Caco-2 (cell line): Measurements from ENCODE around the gene NUSAP1. TPM values are rescaled to one million over a fixed set of nuclear protein-coding genes. Genes with fewer than 3 reads are reported as not detected.

Source experiments
- BruUV-seq: library from RNA; stranded (reverse); fragments of 400-500 nt; replicated peaks from 2 replicates; lab custom pipeline; 2021; lab: Mats Ljungman, UMichigan
- CTCF ChIA-PET: fragments of 300-600 bp; sonication (Branson Sonifier 250); formaldehyde crosslinking; loops from one replicate; lab custom pipeline; 2022; ENCODE audit warnings: antibody characterized with exemption; lab: Charles Lee
- POLR2A ChIA-PET: fragments of 300-600 bp; sonication (Branson Sonifier 250); formaldehyde crosslinking; loops from one replicate; lab custom pipeline; 2022; ENCODE audit warnings: antibody characterized with exemption; lab: Charles Lee
- DNase-seq, 2 experiments: peaks; one replicate each; pipeline versions ENCODE4 v3.0.0 to v3.0.0-alpha.2; 2020 to 2022
- H3K27me3 ChIP-seq: replicated peaks from 2 replicates; pipeline ENCODE4 v1.6.0; 2011; ENCODE audit warnings: low read length; ENCODE audit not compliant: control insufficient read depth, insufficient read depth
- H3K36me3 ChIP-seq: 2 replicates; pipeline ENCODE4 v1.5.1; 2011; ENCODE audit warnings: low read length; ENCODE audit not compliant: control insufficient read depth, insufficient read depth
- H3K4me1 ChIP-seq: fragments of 250-450 bp; sonication (Bioruptor Pico); 2 replicates; pipeline ENCODE4 v1.5.1; 2020; ENCODE audit warnings: mild to moderate bottlenecking
- H3K4me3 ChIP-seq: 2 replicates; pipeline ENCODE4 v1.5.1; 2011; ENCODE audit warnings: low read depth, mild to moderate bottlenecking, control low read depth, low read length
- H3K9me3 ChIP-seq: fragments of 250-450 bp; sonication (Bioruptor Pico); 2 replicates; pipeline ENCODE4 v1.5.1; 2020; ENCODE audit warnings: mild to moderate bottlenecking, moderate library complexity
- H3K27ac Mint-ChIP-seq: one replicate; pipeline ENCODE4 v1.8.0; 2022; ENCODE audit warnings: mixed read lengths; ENCODE audit not compliant: unreplicated experiment
- H3K27me3 Mint-ChIP-seq: one replicate; pipeline ENCODE4 v1.8.0; 2022; ENCODE audit warnings: mixed read lengths; ENCODE audit not compliant: insufficient read depth, unreplicated experiment
- H3K36me3 Mint-ChIP-seq: one replicate; pipeline ENCODE4 v1.8.0; 2022; ENCODE audit warnings: mild to moderate bottlenecking, mixed read lengths; ENCODE audit not compliant: insufficient read depth, unreplicated experiment
- H3K4me1 Mint-ChIP-seq: one replicate; pipeline ENCODE4 v1.8.0; 2022; ENCODE audit warnings: low read depth, mixed read lengths; ENCODE audit not compliant: unreplicated experiment
- H3K4me3 Mint-ChIP-seq: one replicate; pipeline ENCODE4 v1.8.0; 2022; ENCODE audit warnings: mild to moderate bottlenecking, moderate library complexity, mixed read lengths; ENCODE audit not compliant: unreplicated experiment
- H3K9me3 Mint-ChIP-seq: one replicate; pipeline ENCODE4 v1.8.0; 2022; ENCODE audit warnings: mixed read lengths; ENCODE audit not compliant: unreplicated experiment
- CTCF ChIP-seq, 2 experiments: fragments of 200-600 bp in 1 of 2; IDR thresholded peaks; 1 replicate in 1 of 2; 2 replicates in 1 of 2; pipeline versions ENCODE4 v1.5.1 to v1.8.0; 2011 to 2022; ENCODE audit warnings: antibody characterized with exemption in 1 of 2, control low read depth in 1 of 2, inconsistent platforms in 1 of 2, low read depth in 1 of 2, low read length in 1 of 2, mild to moderate bottlenecking in 1 of 2, moderate library complexity in 1 of 2; ENCODE audit not compliant: insufficient read depth in 1 of 2, severe bottlenecking in 1 of 2, unreplicated experiment in 1 of 2
- intact Hi-C: fragments of 100-400 bp; cut with micrococcal nuclease; formaldehyde crosslinking; loops from one replicate; pipeline ENCODE4 v1.10.0; 2022; ENCODE audit not compliant: unreplicated experiment
- total RNA-seq: library from RNA; stranded (reverse); gene quantifications from 2 replicates; pipeline ENCODE4 v1.2.3, GENCODE V29; 2022

The NUSAP1 gene
- total RNA-seq, 1 experiment from 2014 or later: 106 TPM

GRCh38 chr15:41396111-41396510, 63.4 kb downstream of the NUSAP1 start:
- ChIA-PET POLR2A (no interaction called here), CTCF (no interaction called here)
- no peak for TF ChIP-seq CTCF (IDR thresholded peaks at IDR 0.05; ENCODE audit: insufficient read depth in 1 of 2, low read depth in 1 of 2, low read length in 1 of 2, severe bottlenecking in 1 of 2, unreplicated experiment in 1 of 2)
- intact Hi-C loops: no loop called here
- Mint-ChIP-seq H3K9me3 (no peaks in the 10 kb centered on the region), H3K27me3 (no peaks in the 10 kb centered on the region), H3K4me1 (no peaks in the 10 kb centered on the region), H3K4me3 (no peak overlapping the region), H3K27ac (no peak overlapping the region), H3K36me3 (peaks cover 26% of the 10 kb centered on the region)
- no peaks in the 10 kb centered on the region for H3K27me3 ChIP-seq
- no peaks in the 10 kb centered on the region for H3K9me3 ChIP-seq
- H3K36me3 ChIP-seq: no peaks in the 10 kb centered on the region
- DNase-seq: no peak
- no peak overlapping the region for H3K4me3 ChIP-seq
- H3K4me1 ChIP-seq: no peaks in the 10 kb centered on the region
- BruUV-seq: no TSS peak

GRCh38 chr15:41401904-41402267, 69.2 kb downstream of the NUSAP1 start:
- TF ChIP-seq CTCF (IDR thresholded peaks at IDR 0.05; ENCODE audit: insufficient read depth in 1 of 2, low read depth in 1 of 2, low read length in 1 of 2, severe bottlenecking in 1 of 2, unreplicated experiment in 1 of 2): no peak
- BruUV-seq: TSS peak; percentile 95
- intact Hi-C loops: no loop called here

DNA sequence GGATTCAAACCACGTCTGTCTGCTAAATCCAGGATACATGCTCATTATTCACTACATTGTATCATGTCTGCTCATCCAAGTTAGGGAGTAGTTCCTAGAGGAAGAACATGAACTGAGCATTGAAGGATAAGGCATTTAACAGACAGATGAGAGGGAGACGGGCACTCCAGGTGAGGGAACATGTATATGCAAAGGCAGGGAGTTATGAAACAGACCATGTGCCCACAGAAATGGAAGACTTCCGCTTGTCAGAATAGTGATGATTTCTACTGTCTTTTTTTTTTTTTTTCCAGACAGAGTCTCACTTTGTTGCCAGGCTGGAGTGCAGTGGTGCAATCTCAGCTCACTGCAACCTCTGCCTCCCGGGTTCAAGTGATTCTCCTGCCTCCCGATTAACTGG, 74.7 kb downstream of the NUSAP1 start:
- no peaks in the 10 kb centered on the region for H3K9me3 Mint-ChIP-seq
- Histone ChIP-seq H3K9me3 (no peaks in the 10 kb centered on the region), H3K36me3 (no peaks in the 10 kb centered on the region), H3K4me3 (no peak overlapping the region), H3K27me3 (no peaks in the 10 kb centered on the region), H3K4me1 (peaks cover 9% of the 10 kb centered on the region; the same call in 1 of the 2 replicates)
- intact Hi-C loops: no loop called here
- H3K27ac Mint-ChIP-seq: no peak overlapping the region
- TF ChIP-seq CTCF (IDR thresholded peaks at IDR 0.05; ENCODE audit: insufficient read depth in 1 of 2, low read depth in 1 of 2, low read length in 1 of 2, severe bottlenecking in 1 of 2, unreplicated experiment in 1 of 2): no peak
- H3K4me3 Mint-ChIP-seq: no peak overlapping the region
- ChIA-PET CTCF (no interaction called here), POLR2A (no interaction called here)
- no peaks in the 10 kb centered on the region for H3K4me1 Mint-ChIP-seq
- no peaks in the 10 kb centered on the region for H3K36me3 Mint-ChIP-seq
- no peaks in the 10 kb centered on the region for H3K27me3 Mint-ChIP-seq
- BruUV-seq: no TSS peak
- DNase-seq: no peak

More at GRCh38 chr15:41401904-41402267, 69.2 kb downstream of the NUSAP1 start:
- Mint-ChIP-seq H3K9me3 (no peaks in the 10 kb centered on the region), H3K36me3 (peaks cover under 1% of the 10 kb centered on the region), H3K4me1 (no peaks in the 10 kb centered on the region), H3K4me3 (peak overlapping the region; percentile 96), H3K27ac (peak overlapping the region; percentile 95), H3K27me3 (no peaks in the 10 kb centered on the region)
- Histone ChIP-seq H3K4me1 (no peaks in the 10 kb centered on the region; the same call in 1 of the 2 replicates), H3K9me3 (no peaks in the 10 kb centered on the region), H3K27me3 (no peaks in the 10 kb centered on the region), H3K4me3 (peak overlapping the region; percentile 87), H3K36me3 (no peaks in the 10 kb centered on the region)
- ChIA-PET CTCF (no interaction called here), POLR2A (no interaction called here)
- no peak for DNase-seq
